IPS-20b (cell line): ENCODE measurements around the gene SEMA4B.
"Not testable (repeated sequence)": the region's sequence is repeated elsewhere in the genome, so short reads cannot be mapped to it uniquely, and the experiment has no call there.

Source experiments
- H3K27ac ChIP-seq: one replicate; pipeline ENCODE4 v1.5.1; 2013; ENCODE audit warnings: low read length
- H3K27me3 ChIP-seq: 2 replicates; pipeline ENCODE4 v1.6.1; 2013; ENCODE audit warnings: mild to moderate bottlenecking, low read length, inconsistent platforms; ENCODE audit not compliant: insufficient read depth
- H3K36me3 ChIP-seq: 2 replicates; pipeline ENCODE4 v1.6.1; 2013; ENCODE audit warnings: low read depth, mild to moderate bottlenecking, inconsistent platforms, low read length, moderate library complexity; ENCODE audit not compliant: insufficient read depth
- H3K4me1 ChIP-seq: 2 replicates; pipeline ENCODE4 v1.6.1; 2013; ENCODE audit warnings: mild to moderate bottlenecking, control low read depth, inconsistent platforms, low read length, moderate library complexity; ENCODE audit not compliant: insufficient read depth
- H3K4me3 ChIP-seq: 2 replicates; pipeline ENCODE4 v1.5.1; 2013; ENCODE audit warnings: mild to moderate bottlenecking, low read length, inconsistent platforms
- H3K9ac ChIP-seq: 2 replicates; pipeline ENCODE4 v1.6.1; 2013; ENCODE audit warnings: low read depth, mild to moderate bottlenecking, inconsistent platforms, low read length, moderate library complexity
- H3K9me3 ChIP-seq: 2 replicates; pipeline ENCODE4 v1.6.1; 2013; ENCODE audit warnings: mild to moderate bottlenecking, low read depth, low read length, inconsistent platforms; ENCODE audit not compliant: insufficient read depth

Gene SEMA4B

GRCh38 chr15:90184119-90184785 lies 16.9 kb upstream of the SEMA4B start:
- Histone ChIP-seq H3K27me3 (peaks cover 3% of the 10 kb centered on the region; the same call in 1 of the 2 replicates), H3K4me1 (peaks cover 4% of the 10 kb centered on the region; the same call in 1 of the 2 replicates), H3K9me3 (no peaks in the 10 kb centered on the region), H3K27ac (no peak overlapping the region), H3K9ac (no peak overlapping the region; the same call in 1 of the 2 replicates), H3K36me3 (no peaks in the 10 kb centered on the region), H3K4me3 (peak overlapping the region; percentile 78; the same call in 1 of the 2 replicates)

DNA sequence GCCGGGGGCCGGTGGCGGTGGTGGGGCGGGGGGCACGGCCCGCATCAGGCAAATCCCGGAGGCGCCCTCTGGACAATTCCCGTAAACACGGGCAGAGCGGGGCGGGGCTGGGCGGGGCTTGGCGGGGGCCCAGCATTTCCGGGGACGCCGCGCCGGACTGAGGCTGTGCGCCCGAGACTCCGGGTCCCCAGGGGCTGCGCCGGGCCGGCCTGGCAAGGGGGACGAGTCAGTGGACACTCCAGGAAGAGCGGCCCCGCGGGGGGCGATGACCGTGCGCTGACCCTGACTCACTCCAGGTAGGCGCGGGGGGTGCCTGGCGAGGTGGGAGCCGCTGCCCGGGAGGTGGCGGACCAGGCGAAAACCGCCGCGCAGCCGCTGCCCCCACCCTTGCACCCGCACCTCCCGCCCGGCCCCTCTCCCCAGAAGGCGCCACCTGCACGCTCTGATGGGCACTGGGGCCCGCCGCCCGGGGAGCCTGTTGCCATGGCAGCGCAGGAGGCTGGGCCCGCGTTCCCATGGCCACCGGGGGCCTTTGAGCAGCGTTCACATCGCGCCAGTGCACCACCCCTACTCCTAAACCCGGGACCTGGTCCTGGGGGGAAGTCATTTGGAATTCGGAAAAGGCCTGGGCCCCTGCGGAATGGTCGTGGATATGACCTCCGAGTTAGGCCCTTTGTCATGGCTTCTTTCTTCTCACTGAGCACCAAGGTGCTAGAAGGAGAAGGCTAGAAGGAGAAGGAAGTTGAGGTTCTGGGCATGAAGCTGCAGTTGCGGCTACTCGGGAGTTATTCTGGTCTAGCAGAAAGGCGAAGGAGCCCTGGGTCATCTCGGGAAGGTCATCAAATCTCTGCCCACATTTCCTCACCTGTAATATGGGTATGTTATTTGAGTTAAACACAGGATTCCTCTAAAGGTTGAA lies 16.1 kb upstream of the SEMA4B start:
- H3K4me1 ChIP-seq: peaks cover 4% of the 10 kb centered on the region; the same call in 1 of the 2 replicates
- H3K9me3 ChIP-seq: no peaks in the 10 kb centered on the region
- no peak overlapping the region for H3K27ac ChIP-seq
- H3K27me3 ChIP-seq: peaks cover 3% of the 10 kb centered on the region; the same call in 1 of the 2 replicates
- H3K9ac ChIP-seq: peak overlapping the region; percentile 39; the same call in 1 of the 2 replicates
- peak overlapping the region; percentile 78 for H3K4me3 ChIP-seq
- no peaks in the 10 kb centered on the region for H3K36me3 ChIP-seq

GRCh38 chr15:90187257-90187868 lies 13.8 kb upstream of the SEMA4B start:
- Histone ChIP-seq H3K27me3 (peaks cover 3% of the 10 kb centered on the region; the same call in 1 of the 2 replicates), H3K9me3 (no peaks in the 10 kb centered on the region), H3K4me1 (peaks cover 4% of the 10 kb centered on the region; the same call in 1 of the 2 replicates), H3K27ac (no peak overlapping the region), H3K4me3 (no peak overlapping the region), H3K36me3 (no peaks in the 10 kb centered on the region), H3K9ac (no peak overlapping the region)

DNA sequence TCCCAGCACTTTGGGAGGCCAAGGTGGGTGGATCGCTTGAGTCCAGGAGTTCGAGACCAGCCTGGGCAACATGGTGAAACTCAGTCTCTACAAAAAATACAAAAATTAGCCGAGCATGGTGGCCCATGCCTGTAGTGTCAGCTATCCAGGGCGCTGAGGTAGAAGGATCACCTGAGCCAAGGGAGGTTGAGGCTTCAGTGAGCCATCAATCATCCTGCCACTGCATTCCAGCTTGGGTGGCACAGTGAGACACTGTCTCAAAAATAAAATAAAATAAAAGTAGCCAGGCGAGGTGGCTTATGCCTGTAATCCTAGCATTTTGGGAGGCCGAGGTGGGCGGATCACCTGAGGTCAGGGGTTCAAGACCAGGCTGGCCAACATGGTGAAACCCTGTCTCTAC lies 13.1 kb upstream of the SEMA4B start:
- H3K9me3 ChIP-seq, H3K27ac ChIP-seq, H3K36me3 ChIP-seq, H3K9ac ChIP-seq, H3K27me3 ChIP-seq, H3K4me1 ChIP-seq, H3K4me3 ChIP-seq: not testable (repeated sequence)

DNA sequence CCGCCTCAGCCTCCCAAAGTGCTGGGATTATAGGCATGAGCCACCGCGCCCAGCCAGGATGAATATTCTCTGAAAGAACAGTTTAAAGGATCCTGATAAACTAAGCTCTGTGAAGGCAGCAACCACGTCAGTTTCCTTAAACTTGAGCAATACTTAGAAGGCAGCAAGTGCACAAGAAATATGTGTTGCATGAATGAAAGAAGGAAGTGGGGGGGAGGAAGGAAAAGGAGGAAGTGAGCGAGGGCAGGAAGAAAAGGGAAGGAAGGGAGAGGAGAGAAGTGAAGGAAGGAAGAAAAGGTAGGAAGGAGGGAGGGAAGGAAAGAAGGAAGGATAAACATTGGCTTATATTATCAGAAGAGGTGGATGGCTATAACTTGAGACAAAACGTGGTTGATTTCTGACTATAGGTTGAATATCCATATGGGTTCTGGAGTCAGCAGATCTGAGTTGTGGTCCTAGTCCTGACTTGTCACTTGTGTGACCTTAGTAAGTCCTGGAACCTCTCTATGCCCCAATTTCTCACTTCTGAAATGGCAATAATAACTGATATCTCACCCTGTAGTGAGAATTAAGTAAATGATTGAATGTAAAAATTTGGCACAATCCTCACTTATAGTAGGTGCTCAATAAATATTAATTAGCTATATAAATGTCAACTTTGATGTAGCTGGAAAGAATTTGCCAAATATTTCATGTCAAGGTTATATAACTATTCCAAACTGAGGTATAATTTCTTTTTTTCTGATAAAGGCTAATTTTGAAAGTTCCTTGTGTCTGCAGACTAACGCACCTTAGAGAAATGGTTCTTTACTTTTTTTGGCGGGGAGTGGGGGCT lies 12.0 kb upstream of the SEMA4B start:
- no peak overlapping the region for H3K4me3 ChIP-seq
- peaks cover 4% of the 10 kb centered on the region; the same call in 1 of the 2 replicates for H3K4me1 ChIP-seq

DNA sequence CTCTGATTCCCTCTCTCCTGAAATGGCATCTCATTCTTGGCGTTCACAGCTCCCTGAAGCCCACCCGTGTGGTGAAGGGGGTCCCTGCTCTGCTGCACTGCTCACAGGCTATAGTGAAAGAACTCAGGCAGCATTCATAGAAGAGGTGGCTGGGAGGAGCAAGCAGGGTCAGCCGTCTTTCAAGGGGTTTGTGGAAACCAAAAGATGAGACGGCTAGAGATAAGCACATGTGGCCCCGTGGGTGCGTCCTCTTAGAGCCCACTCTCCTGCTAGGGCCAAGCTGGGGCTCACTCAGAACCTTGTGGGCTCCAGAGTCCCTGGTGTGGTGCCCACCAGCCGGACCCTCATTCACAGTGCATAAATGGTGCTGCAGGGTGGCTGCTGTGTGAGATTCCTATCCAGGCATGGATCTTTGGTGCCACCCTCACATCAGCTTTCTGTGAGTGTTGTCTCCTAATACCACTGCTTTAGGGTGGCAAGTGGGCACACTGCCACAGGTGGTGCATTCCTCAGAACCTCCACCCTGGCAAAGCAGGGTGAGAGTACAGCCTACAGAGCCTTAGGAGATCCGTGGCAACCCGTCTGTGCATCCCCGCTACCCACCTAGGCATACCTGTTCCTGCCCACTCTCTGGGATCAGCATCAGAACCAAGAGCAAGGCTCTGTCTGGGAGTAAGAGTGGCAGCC lies 11.2 kb upstream of the SEMA4B start:
- H3K9me3 ChIP-seq: no peaks in the 10 kb centered on the region
- no peaks in the 10 kb centered on the region for H3K27me3 ChIP-seq
- no peak overlapping the region for H3K9ac ChIP-seq
- H3K36me3 ChIP-seq: no peaks in the 10 kb centered on the region
- no peak overlapping the region for H3K4me3 ChIP-seq
- H3K4me1 ChIP-seq: peaks cover 4% of the 10 kb centered on the region; the same call in 1 of the 2 replicates
- no peak overlapping the region for H3K27ac ChIP-seq

More for the DNA sequence above, 12.0 kb upstream of the SEMA4B start:
- no peaks in the 10 kb centered on the region for H3K36me3 ChIP-seq
- no peak overlapping the region for H3K27ac ChIP-seq
- H3K27me3 ChIP-seq: peaks cover 2% of the 10 kb centered on the region; the same call in 1 of the 2 replicates
- H3K9ac ChIP-seq: no peak overlapping the region
- H3K9me3 ChIP-seq: no peaks in the 10 kb centered on the region

GRCh38 chr15:90190606-90191343 lies 10.4 kb upstream of the SEMA4B start:
- Histone ChIP-seq H3K36me3 (no peaks in the 10 kb centered on the region), H3K4me3 (no peak overlapping the region), H3K27ac (no peak overlapping the region), H3K9me3 (no peaks in the 10 kb centered on the region), H3K9ac (no peak overlapping the region; the same call in 1 of the 2 replicates), H3K4me1 (no peaks in the 10 kb centered on the region), H3K27me3 (no peaks in the 10 kb centered on the region)

GRCh38 chr15:90191344-90191687 lies 9.8 kb upstream of the SEMA4B start:
- H3K4me3 ChIP-seq: no peak overlapping the region
- no peaks in the 10 kb centered on the region for H3K9me3 ChIP-seq
- no peak overlapping the region for H3K27ac ChIP-seq
- no peaks in the 10 kb centered on the region for H3K4me1 ChIP-seq
- no peaks in the 10 kb centered on the region for H3K36me3 ChIP-seq
- no peak overlapping the region for H3K9ac ChIP-seq
- H3K27me3 ChIP-seq: no peaks in the 10 kb centered on the region

- no peak overlapping the region for H3K9ac ChIP-seq
- no peaks in the 10 kb centered on the region for H3K9me3 ChIP-seq
- H3K27ac ChIP-seq: no peak overlapping the region
- no peak overlapping the region for H3K4me3 ChIP-seq
- H3K4me1 ChIP-seq: no peaks in the 10 kb centered on the region
- H3K36me3 ChIP-seq: no peaks in the 10 kb centered on the region
- H3K27me3 ChIP-seq: no peaks in the 10 kb centered on the region
These were observed 9.2 kb upstream of the SEMA4B start for GRCh38 chr15:90191794-90192509.
